ENCODE results near the gene ADAMTS12.

The ADAMTS12 gene

GRCh38 chr5:33736510-33736909 lies 155.3 kb downstream of the ADAMTS12 start:
- in situ Hi-C loops (cut with MboI; ENCODE audit: low pct_unique_long_range_greater_than_20kb, low sequenced_read_pairs) = no loop called here
- no peak for DNase-seq

GRCh38 chr5:33735072-33735471 lies 156.7 kb downstream of the ADAMTS12 start:
- in situ Hi-C loops (cut with MboI; ENCODE audit: low pct_unique_long_range_greater_than_20kb, low sequenced_read_pairs) = no loop called here
- no peak for DNase-seq

- no peak for DNase-seq
- in situ Hi-C loops (cut with MboI; ENCODE audit: low pct_unique_long_range_greater_than_20kb, low sequenced_read_pairs) = no loop called here
These were observed 157.3 kb downstream of the ADAMTS12 start for GRCh38 chr5:33734537-33734936.

- in situ Hi-C loops (cut with MboI; ENCODE audit: low pct_unique_long_range_greater_than_20kb, low sequenced_read_pairs) = no loop called here
These were observed 158.6 kb downstream of the ADAMTS12 start for GRCh38 chr5:33733225-33733624.

GRCh38 chr5:33726422-33727165 lies 165.2 kb downstream of the ADAMTS12 start:
- in situ Hi-C loops (cut with MboI; ENCODE audit: low pct_unique_long_range_greater_than_20kb, low sequenced_read_pairs) = no loop called here
- no peak for DNase-seq

More at GRCh38 chr5:33733225-33733624, 158.6 kb downstream of the ADAMTS12 start:
- DNase-seq = no peak

GRCh38 chr5:33725806-33726205 lies 166.0 kb downstream of the ADAMTS12 start:
- DNase-seq = no peak
- in situ Hi-C loops (cut with MboI; ENCODE audit: low pct_unique_long_range_greater_than_20kb, low sequenced_read_pairs) = no loop called here

- DNase-seq = no peak
- in situ Hi-C loops (cut with MboI; ENCODE audit: low pct_unique_long_range_greater_than_20kb, low sequenced_read_pairs) = no loop called here
These were observed 170.1 kb downstream of the ADAMTS12 start for GRCh38 chr5:33721491-33722200.

GRCh38 chr5:33720176-33720575 lies 171.6 kb downstream of the ADAMTS12 start:
- in situ Hi-C loops (cut with MboI; ENCODE audit: low pct_unique_long_range_greater_than_20kb, low sequenced_read_pairs) = no loop called here
- DNase-seq = no peak

- in situ Hi-C loops (cut with MboI; ENCODE audit: low pct_unique_long_range_greater_than_20kb, low sequenced_read_pairs) = no loop called here
- no peak for DNase-seq
These were observed 172.0 kb downstream of the ADAMTS12 start for GRCh38 chr5:33719769-33720168.

- DNase-seq = no peak
These were observed 176.1 kb downstream of the ADAMTS12 start for GRCh38 chr5:33715661-33716060.

GRCh38 chr5:33713136-33713765 lies 178.5 kb downstream of the ADAMTS12 start:
- DNase-seq = peak; percentile 3
- in situ Hi-C loops (cut with MboI; ENCODE audit: low pct_unique_long_range_greater_than_20kb, low sequenced_read_pairs) = no loop called here

More at GRCh38 chr5:33715661-33716060, 176.1 kb downstream of the ADAMTS12 start:
- in situ Hi-C loops (cut with MboI; ENCODE audit: low pct_unique_long_range_greater_than_20kb, low sequenced_read_pairs) = no loop called here

- no peak for DNase-seq
- in situ Hi-C loops (cut with MboI; ENCODE audit: low pct_unique_long_range_greater_than_20kb, low sequenced_read_pairs) = no loop called here
These were observed 179.1 kb downstream of the ADAMTS12 start for GRCh38 chr5:33712664-33713063.

- in situ Hi-C loops (cut with MboI; ENCODE audit: low pct_unique_long_range_greater_than_20kb, low sequenced_read_pairs) = no loop called here
- no peak for DNase-seq
These were observed 180.6 kb downstream of the ADAMTS12 start for GRCh38 chr5:33711094-33711679.

- no peak for DNase-seq
- in situ Hi-C loops (cut with MboI; ENCODE audit: low pct_unique_long_range_greater_than_20kb, low sequenced_read_pairs) = no loop called here
These were observed 188.9 kb downstream of the ADAMTS12 start for GRCh38 chr5:33702867-33703266.

- in situ Hi-C loops (cut with MboI; ENCODE audit: low pct_unique_long_range_greater_than_20kb, low sequenced_read_pairs) = no loop called here
- DNase-seq = no peak
These were observed 189.8 kb downstream of the ADAMTS12 start for GRCh38 chr5:33701951-33702350.

- in situ Hi-C loops (cut with MboI; ENCODE audit: low pct_unique_long_range_greater_than_20kb, low sequenced_read_pairs) = no loop called here
These were observed 190.5 kb downstream of the ADAMTS12 start for GRCh38 chr5:33701251-33701650.

GRCh38 chr5:33696411-33696810 lies 195.4 kb downstream of the ADAMTS12 start:
- in situ Hi-C loops (cut with MboI; ENCODE audit: low pct_unique_long_range_greater_than_20kb, low sequenced_read_pairs) = no loop called here
- DNase-seq = no peak

More at GRCh38 chr5:33701251-33701650, 190.5 kb downstream of the ADAMTS12 start:
- DNase-seq = no peak

- no peak for DNase-seq
- in situ Hi-C loops (cut with MboI; ENCODE audit: low pct_unique_long_range_greater_than_20kb, low sequenced_read_pairs) = no loop called here
These were observed 198.8 kb downstream of the ADAMTS12 start for GRCh38 chr5:33692980-33693379.

GRCh38 chr5:33691856-33692255 lies 199.9 kb downstream of the ADAMTS12 start:
- DNase-seq = no peak
- in situ Hi-C loops (cut with MboI; ENCODE audit: low pct_unique_long_range_greater_than_20kb, low sequenced_read_pairs) = no loop called here

Data from KBM-7 (cell line).